ENCODE data around the gene ZNF705A. TPM values are rescaled to one million over a fixed set of nuclear protein-coding genes. Genes with fewer than 3 reads are reported as not detected.
"Not testable (repeated sequence)": the region's sequence is repeated elsewhere in the genome, so short reads cannot be mapped to it uniquely, and the experiment has no call there.

The ZNF705A gene
- total and polyA plus RNA-seq, 2 experiments from 2014 or later: not detected

- TF ChIP-seq, protein P1, sequence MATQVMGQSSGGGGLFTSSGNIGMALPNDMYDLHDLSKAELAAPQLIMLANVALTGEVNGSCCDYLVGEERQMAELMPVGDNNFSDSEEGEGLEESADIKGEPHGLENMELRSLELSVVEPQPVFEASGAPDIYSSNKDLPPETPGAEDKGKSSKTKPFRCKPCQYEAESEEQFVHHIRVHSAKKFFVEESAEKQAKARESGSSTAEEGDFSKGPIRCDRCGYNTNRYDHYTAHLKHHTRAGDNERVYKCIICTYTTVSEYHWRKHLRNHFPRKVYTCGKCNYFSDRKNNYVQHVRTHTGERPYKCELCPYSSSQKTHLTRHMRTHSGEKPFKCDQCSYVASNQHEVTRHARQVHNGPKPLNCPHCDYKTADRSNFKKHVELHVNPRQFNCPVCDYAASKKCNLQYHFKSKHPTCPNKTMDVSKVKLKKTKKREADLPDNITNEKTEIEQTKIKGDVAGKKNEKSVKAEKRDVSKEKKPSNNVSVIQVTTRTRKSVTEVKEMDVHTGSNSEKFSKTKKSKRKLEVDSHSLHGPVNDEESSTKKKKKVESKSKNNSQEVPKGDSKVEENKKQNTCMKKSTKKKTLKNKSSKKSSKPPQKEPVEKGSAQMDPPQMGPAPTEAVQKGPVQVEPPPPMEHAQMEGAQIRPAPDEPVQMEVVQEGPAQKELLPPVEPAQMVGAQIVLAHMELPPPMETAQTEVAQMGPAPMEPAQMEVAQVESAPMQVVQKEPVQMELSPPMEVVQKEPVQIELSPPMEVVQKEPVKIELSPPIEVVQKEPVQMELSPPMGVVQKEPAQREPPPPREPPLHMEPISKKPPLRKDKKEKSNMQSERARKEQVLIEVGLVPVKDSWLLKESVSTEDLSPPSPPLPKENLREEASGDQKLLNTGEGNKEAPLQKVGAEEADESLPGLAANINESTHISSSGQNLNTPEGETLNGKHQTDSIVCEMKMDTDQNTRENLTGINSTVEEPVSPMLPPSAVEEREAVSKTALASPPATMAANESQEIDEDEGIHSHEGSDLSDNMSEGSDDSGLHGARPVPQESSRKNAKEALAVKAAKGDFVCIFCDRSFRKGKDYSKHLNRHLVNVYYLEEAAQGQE (IDR thresholded peaks at IDR 0.05; ENCODE audit: unreplicated experiment): no peak
Observed at GRCh38 chr12:8157484-8158198, 826 bp downstream of the ZNF705A start (continued).

DNA sequence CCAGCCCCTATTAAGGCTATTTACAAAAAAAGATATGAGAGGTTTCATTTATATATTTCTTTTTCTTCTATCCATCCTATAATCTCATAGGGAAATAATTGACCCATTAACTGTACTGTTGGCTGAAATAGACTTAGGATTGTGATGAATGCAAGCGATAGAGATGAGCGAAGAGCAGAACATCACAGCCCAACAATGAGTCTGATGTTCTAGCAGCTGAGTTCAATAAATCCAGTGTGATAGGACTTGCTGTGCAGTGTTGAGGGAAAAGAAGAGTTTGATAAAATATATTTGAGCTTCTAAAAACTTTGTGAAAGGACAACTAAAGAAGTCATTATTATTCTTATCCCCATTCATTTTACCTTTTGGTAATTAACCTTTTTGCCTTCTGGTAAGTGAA lies 16.1 kb downstream of the ZNF705A start:
- H3K4me1 ChIP-seq (ENCODE audit: insufficient read depth); H3K79me2 ChIP-seq (replicated peaks; ENCODE audit: insufficient read depth); H3F3A ChIP-seq (replicated peaks; ENCODE audit: low read depth); H3K27me3 Mint-ChIP-seq (ENCODE audit: insufficient read depth, low read depth, poor library complexity); H3K27ac ChIP-seq (ENCODE audit: low read depth); H3K27me3 ChIP-seq (ENCODE audit: insufficient read depth); H3K36me3 Mint-ChIP-seq (ENCODE audit: low read depth); H4K20me1 ChIP-seq (replicated peaks; ENCODE audit: insufficient read depth); H2AFZ ChIP-seq; H3K36me3 ChIP-seq (ENCODE audit: insufficient read depth); H3K9me3 Mint-ChIP-seq; DNase-seq (ENCODE audit: low spot score); H3K4me1 Mint-ChIP-seq; ATAC-seq; H3K9me2 ChIP-seq (ENCODE audit: insufficient read depth); H3K4me3 ChIP-seq; H3K4me2 ChIP-seq; H3K27ac Mint-ChIP-seq; H3K4me3 Mint-ChIP-seq: not testable (repeated sequence)

DNA sequence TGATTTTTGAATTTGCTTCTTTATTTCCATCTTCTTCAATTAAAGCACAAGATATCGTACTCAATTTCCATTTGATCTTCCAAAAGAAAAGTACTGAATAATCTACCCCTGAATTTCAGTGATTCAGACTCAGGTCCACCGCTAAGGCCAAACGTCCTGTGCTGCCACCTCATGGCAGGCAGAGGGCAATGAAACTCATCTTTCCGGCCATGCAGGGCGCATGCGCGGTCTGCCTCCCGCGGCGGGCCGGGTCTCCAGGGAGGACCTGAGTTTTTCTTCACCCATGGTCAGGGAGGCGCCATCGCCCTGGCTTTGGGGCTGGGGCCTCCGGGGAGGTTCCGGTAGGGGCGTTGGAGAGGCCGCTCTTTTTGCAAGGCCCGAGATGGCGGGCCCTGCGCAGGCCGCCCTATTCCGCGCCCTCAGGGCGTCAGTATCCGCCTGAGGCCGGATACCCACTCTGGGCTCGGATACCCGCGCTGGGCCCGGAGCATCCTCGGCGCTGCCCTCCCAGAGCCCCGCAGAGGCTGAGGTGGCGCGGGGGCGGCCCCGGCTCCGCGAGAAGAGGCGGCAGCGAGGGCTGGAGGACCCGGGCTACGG lies 23.3 kb downstream of the ZNF705A start:
- not testable (repeated sequence) for H3K9me2 ChIP-seq (ENCODE audit: insufficient read depth); H3K79me2 ChIP-seq (replicated peaks; ENCODE audit: insufficient read depth); H3K36me3 Mint-ChIP-seq (ENCODE audit: low read depth); H3K4me1 Mint-ChIP-seq; H3K27ac Mint-ChIP-seq; H3F3A ChIP-seq (replicated peaks; ENCODE audit: low read depth); H3K27me3 Mint-ChIP-seq (ENCODE audit: insufficient read depth, low read depth, poor library complexity); H3K27me3 ChIP-seq (ENCODE audit: insufficient read depth); H3K4me1 ChIP-seq (ENCODE audit: insufficient read depth); H3K36me3 ChIP-seq (ENCODE audit: insufficient read depth); H3K27ac ChIP-seq (ENCODE audit: low read depth); H4K20me1 ChIP-seq (replicated peaks; ENCODE audit: insufficient read depth)
- TF ChIP-seq, protein P2, sequence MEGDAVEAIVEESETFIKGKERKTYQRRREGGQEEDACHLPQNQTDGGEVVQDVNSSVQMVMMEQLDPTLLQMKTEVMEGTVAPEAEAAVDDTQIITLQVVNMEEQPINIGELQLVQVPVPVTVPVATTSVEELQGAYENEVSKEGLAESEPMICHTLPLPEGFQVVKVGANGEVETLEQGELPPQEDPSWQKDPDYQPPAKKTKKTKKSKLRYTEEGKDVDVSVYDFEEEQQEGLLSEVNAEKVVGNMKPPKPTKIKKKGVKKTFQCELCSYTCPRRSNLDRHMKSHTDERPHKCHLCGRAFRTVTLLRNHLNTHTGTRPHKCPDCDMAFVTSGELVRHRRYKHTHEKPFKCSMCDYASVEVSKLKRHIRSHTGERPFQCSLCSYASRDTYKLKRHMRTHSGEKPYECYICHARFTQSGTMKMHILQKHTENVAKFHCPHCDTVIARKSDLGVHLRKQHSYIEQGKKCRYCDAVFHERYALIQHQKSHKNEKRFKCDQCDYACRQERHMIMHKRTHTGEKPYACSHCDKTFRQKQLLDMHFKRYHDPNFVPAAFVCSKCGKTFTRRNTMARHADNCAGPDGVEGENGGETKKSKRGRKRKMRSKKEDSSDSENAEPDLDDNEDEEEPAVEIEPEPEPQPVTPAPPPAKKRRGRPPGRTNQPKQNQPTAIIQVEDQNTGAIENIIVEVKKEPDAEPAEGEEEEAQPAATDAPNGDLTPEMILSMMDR (conservative IDR thresholded peaks at IDR 0.05; ENCODE audit: low read depth in 2 of 2): peak in 1 of 2 experiments; percentile 44; a peak in 2 of 4 replicates
- TF ChIP-seq POLR2AphosphoS5 (IDR thresholded peaks at IDR 0.05; ENCODE audit: low read depth): peak; percentile 43; the same call in 1 of the 2 replicates
- H3K9me3 Mint-ChIP-seq: peaks cover 15% of the 10 kb centered on the region; the same call in 2 of the 3 replicates
- ATAC-seq (peak; percentile 56), DNase-seq (ENCODE audit: low spot score) (peak; percentile 57)
- peak overlapping the region; percentile 66 for H3K4me3 Mint-ChIP-seq
- Histone ChIP-seq H2AFZ (0 out of 2 replicates have a peak overlapping the region, but pooled peaks have one; percentile 76), H3K4me3 (peak overlapping the region; percentile 70), H3K4me2 (peak overlapping the region; percentile 76)

DNA sequence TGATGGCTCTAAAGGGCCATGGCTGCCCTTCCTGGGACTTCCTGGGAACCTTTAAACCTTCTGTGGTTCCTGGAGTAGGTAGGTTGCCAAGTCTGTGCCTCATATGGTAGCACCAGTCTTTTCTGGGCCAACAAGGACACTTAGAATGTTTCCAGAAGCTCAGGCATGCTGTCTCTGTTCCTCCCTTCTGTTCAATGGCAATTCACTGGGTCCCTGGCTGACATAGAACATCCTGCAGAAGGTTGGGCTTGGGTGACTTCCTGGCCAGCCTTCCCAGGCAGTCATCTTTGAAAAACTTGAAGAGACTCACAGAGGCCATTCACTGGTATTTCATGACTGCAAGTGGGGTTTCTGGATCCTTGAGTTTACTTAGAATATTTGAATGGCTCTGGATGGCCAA lies 24.5 kb downstream of the ZNF705A start:
- not testable (repeated sequence) for H3K79me2 ChIP-seq (replicated peaks; ENCODE audit: insufficient read depth); H3F3A ChIP-seq (replicated peaks; ENCODE audit: low read depth); ATAC-seq; H3K27ac Mint-ChIP-seq; H3K4me2 ChIP-seq; H3K27me3 Mint-ChIP-seq (ENCODE audit: insufficient read depth, low read depth, poor library complexity); H4K20me1 ChIP-seq (replicated peaks; ENCODE audit: insufficient read depth); DNase-seq (ENCODE audit: low spot score); H3K4me1 ChIP-seq (ENCODE audit: insufficient read depth); H3K36me3 ChIP-seq (ENCODE audit: insufficient read depth); H3K36me3 Mint-ChIP-seq (ENCODE audit: low read depth); H3K27ac ChIP-seq (ENCODE audit: low read depth); H3K4me3 ChIP-seq; H3K4me1 Mint-ChIP-seq; H3K27me3 ChIP-seq (ENCODE audit: insufficient read depth); H2AFZ ChIP-seq; H3K9me2 ChIP-seq (ENCODE audit: insufficient read depth)
- peaks cover 15% of the 10 kb centered on the region; the same call in 2 of the 3 replicates for H3K9me3 Mint-ChIP-seq
- peak overlapping the region; percentile 64 for H3K4me3 Mint-ChIP-seq

GRCh38 chr12:8182923-8183322 lies 26.1 kb downstream of the ZNF705A start:
- H3K27ac Mint-ChIP-seq; H3K36me3 ChIP-seq (ENCODE audit: insufficient read depth); H2AFZ ChIP-seq; ATAC-seq; H3K27me3 ChIP-seq (ENCODE audit: insufficient read depth); H3K4me3 ChIP-seq; H3K9me2 ChIP-seq (ENCODE audit: insufficient read depth); H3K4me1 ChIP-seq (ENCODE audit: insufficient read depth); H3K4me2 ChIP-seq; H3K79me2 ChIP-seq (replicated peaks; ENCODE audit: insufficient read depth); H4K20me1 ChIP-seq (replicated peaks; ENCODE audit: insufficient read depth); H3K4me1 Mint-ChIP-seq; H3K4me3 Mint-ChIP-seq; H3K27me3 Mint-ChIP-seq (ENCODE audit: insufficient read depth, low read depth, poor library complexity); DNase-seq (ENCODE audit: low spot score); H3F3A ChIP-seq (replicated peaks; ENCODE audit: low read depth); H3K27ac ChIP-seq (ENCODE audit: low read depth); H3K36me3 Mint-ChIP-seq (ENCODE audit: low read depth): not testable (repeated sequence)
- H3K9me3 Mint-ChIP-seq: peaks cover 15% of the 10 kb centered on the region; the same call in 2 of the 3 replicates
